LNCaP clone FGC (cell line): ENCODE data around the gene FAM120C.

Source experiments
- DNase-seq: peaks from one replicate; pipeline ENCODE4 v3.0.0-alpha.2; 2011; ENCODE audit warnings: low read depth
- H3K4me3 ChIP-seq: 2 replicates; pipeline ENCODE4 v1.5.1; 2011; ENCODE audit warnings: mild to moderate bottlenecking, low read depth, low read length, control low read depth
- TF ChIP-seq, protein P1 (sequence below): IDR thresholded peaks from 2 replicates; pipeline ENCODE4 v1.5.1; 2012; ENCODE audit warnings: mild to moderate bottlenecking; ENCODE audit not compliant: control insufficient read depth, insufficient read depth; ENCODE audit errors: extremely low read depth

FAM120C gene

GRCh38 chrX:54178100-54178940 lies 4.7 kb downstream of the FAM120C start:
- no peak overlapping the region for H3K4me3 ChIP-seq
- DNase-seq, result no peak
- TF ChIP-seq, protein P1, sequence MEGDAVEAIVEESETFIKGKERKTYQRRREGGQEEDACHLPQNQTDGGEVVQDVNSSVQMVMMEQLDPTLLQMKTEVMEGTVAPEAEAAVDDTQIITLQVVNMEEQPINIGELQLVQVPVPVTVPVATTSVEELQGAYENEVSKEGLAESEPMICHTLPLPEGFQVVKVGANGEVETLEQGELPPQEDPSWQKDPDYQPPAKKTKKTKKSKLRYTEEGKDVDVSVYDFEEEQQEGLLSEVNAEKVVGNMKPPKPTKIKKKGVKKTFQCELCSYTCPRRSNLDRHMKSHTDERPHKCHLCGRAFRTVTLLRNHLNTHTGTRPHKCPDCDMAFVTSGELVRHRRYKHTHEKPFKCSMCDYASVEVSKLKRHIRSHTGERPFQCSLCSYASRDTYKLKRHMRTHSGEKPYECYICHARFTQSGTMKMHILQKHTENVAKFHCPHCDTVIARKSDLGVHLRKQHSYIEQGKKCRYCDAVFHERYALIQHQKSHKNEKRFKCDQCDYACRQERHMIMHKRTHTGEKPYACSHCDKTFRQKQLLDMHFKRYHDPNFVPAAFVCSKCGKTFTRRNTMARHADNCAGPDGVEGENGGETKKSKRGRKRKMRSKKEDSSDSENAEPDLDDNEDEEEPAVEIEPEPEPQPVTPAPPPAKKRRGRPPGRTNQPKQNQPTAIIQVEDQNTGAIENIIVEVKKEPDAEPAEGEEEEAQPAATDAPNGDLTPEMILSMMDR, result no peak

DNA sequence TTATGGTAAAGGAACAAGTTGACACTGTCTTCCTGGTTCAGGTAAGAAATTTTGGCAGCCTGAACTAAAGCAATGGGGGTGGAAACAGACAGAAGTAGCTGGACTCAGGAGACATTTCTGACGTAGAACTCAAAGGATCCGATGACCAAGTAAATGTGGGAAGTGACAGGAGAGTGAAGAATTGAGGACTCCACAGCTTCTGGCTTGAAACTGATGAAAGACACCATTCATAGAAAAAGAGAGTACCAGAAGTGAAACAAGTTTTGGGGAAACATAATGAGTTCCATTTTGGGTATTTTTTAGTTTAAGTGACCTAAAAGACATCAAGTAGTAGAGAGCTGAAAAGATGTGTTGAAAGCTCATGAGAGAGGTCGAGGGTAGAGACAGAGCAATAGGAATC lies 5.7 kb downstream of the FAM120C start:
- no peak overlapping the region for H3K4me3 ChIP-seq
- no peak for DNase-seq
- TF ChIP-seq, protein P1, result no peak

GRCh38 chrX:54173791-54174190 lies 9.3 kb downstream of the FAM120C start:
- no peak for DNase-seq
- H3K4me3 ChIP-seq, result no peak overlapping the region
- TF ChIP-seq, protein P1, result no peak

DNA sequence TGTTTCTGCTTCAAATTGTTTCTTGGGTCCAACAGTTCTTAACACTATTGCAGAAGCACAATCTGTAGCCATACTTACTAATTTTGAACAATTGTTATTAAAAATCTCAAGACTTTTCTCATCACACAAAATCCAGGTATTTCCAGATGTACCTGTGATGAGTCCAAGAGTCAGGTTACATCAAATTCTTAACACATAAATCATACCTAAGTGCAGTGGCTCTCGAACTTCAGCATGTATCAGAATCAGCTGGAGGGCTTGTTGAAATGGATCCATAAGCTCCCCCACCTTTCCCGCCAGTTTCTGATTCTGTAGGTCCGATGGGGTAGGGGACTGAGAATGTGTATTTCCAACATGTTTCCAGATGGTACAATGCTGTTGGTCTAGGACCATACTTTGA lies 10.6 kb downstream of the FAM120C start:
- no peak for DNase-seq
- H3K4me3 ChIP-seq, result no peak overlapping the region
- TF ChIP-seq, protein P1, result no peak

DNA sequence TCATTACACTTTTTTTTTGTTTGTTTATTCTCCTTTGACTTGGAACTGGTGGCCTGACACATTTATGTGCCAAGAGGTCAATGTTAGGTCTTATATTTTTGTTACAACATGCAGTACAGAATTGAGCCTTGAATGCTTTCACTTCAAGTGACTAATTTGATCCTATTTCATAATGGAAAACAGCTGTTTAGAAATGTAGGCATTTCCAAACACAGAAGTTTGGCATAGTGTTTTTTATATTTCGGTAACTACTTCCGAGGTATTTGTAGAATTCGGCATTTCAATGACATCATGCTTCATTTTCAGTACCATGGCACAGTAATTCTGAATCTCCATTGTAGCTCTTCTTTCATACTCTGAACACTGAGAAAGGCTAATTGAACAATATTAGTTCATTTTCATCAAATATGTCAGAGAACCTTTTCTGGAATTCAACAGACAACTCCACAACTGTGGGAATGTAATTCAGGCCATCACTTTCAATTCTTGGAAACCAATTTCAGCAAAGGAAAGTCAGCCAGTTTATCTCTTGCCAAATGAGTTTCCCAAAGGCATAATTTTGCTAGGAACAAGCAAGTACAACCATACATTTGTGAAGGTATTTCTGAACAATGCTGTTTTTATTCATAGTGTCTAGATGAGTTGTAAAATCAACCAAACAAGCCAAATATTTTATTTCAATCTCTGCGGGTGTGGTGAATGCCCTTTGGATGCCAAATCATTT lies 11.4 kb downstream of the FAM120C start:
- no peak overlapping the region for H3K4me3 ChIP-seq
- TF ChIP-seq, protein P1, result no peak
- no peak for DNase-seq

DNA sequence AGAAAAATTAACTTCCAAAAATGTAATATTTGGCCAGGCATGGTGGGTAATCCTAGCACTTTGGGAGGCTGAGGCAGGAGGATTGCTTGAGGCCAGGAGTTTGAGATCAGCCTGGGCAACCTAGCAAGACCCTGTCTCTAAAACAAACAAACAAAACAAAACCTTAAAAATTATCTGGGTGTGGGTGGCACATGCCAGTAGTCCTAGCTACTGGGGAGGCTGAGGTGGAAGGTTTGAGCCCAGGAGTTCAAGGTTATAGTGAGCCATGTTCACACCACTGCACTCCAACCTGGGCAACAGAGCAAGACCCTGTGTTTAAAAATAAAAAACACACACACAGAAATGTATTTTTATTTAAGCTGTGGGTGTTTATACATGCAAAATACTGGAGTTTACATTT lies 12.0 kb downstream of the FAM120C start:
- DNase-seq, result no peak
- TF ChIP-seq, protein P1, result no peak
- no peak overlapping the region for H3K4me3 ChIP-seq
